ENCODE data around the gene SPP1. TPM values are rescaled to one million over a fixed set of nuclear protein-coding genes. Genes with fewer than 3 reads are reported as not detected.
A peak's percentile ranks its signal among the peaks of the same experiment; 100 is the strongest.
"Not testable (repeated sequence)": the region's sequence is repeated elsewhere in the genome, so short reads cannot be mapped to it uniquely, and the experiment has no call there.

Gene SPP1
- total RNA-seq, 1 donor from 2014 or later = 3,280 TPM

GRCh38 chr4:87986508-87986907, 11.0 kb downstream of the SPP1 start:
- no peak for DNase-seq (ENCODE audit: low read depth)

GRCh38 chr4:87989765-87990164, 14.3 kb downstream of the SPP1 start:
- DNase-seq (ENCODE audit: low read depth) = no peak

- no peak for DNase-seq (ENCODE audit: low read depth)
These were observed 19.9 kb downstream of the SPP1 start for GRCh38 chr4:87995435-87995834.

GRCh38 chr4:87999191-87999691, 23.7 kb downstream of the SPP1 start:
- not testable (repeated sequence) for DNase-seq (ENCODE audit: low read depth)

- DNase-seq (ENCODE audit: low read depth) = no peak
These were observed 26.4 kb downstream of the SPP1 start for GRCh38 chr4:88001871-88002270.

GRCh38 chr4:88002786-88003185, 27.3 kb downstream of the SPP1 start:
- DNase-seq (ENCODE audit: low read depth) = peak; percentile 87

GRCh38 chr4:88003261-88003660, 27.7 kb downstream of the SPP1 start:
- DNase-seq (ENCODE audit: low read depth) = peak; percentile 83

- no peak for DNase-seq (ENCODE audit: low read depth)
These were observed 29.6 kb downstream of the SPP1 start for GRCh38 chr4:88005076-88005475.

GRCh38 chr4:88005946-88006345, 30.4 kb downstream of the SPP1 start:
- DNase-seq (ENCODE audit: low read depth) = no peak

GRCh38 chr4:88006956-88007303, 31.4 kb downstream of the SPP1 start:
- no peak for DNase-seq (ENCODE audit: low read depth)

- DNase-seq (ENCODE audit: low read depth) = peak; percentile 33
These were observed 32.0 kb downstream of the SPP1 start, which contains the start of gene PKD2 for GRCh38 chr4:88007304-88008121. PKD2 (plus strand) TSS chr4:88007635; CDS start chr4:88007734, 99 bp downstream.

- DNase-seq (ENCODE audit: low read depth) = peak; percentile 27
These were observed 32.7 kb downstream of the SPP1 start for GRCh38 chr4:88008122-88008742.

GRCh38 chr4:88008743-88009171, 33.2 kb downstream of the SPP1 start:
- peak; percentile 49 for DNase-seq (ENCODE audit: low read depth)

GRCh38 chr4:88009871-88010270, 34.4 kb downstream of the SPP1 start:
- peak; percentile 17 for DNase-seq (ENCODE audit: low read depth)

- DNase-seq (ENCODE audit: low read depth) = peak; percentile 18
These were observed 35.5 kb downstream of the SPP1 start for GRCh38 chr4:88010966-88011365.

- peak; percentile 86 for DNase-seq (ENCODE audit: low read depth)
These were observed 37.1 kb downstream of the SPP1 start for GRCh38 chr4:88012647-88013046.

GRCh38 chr4:88014386-88014905, 38.9 kb downstream of the SPP1 start:
- no peak for DNase-seq (ENCODE audit: low read depth)

- peak; percentile 74 for DNase-seq (ENCODE audit: low read depth)
These were observed 40.3 kb downstream of the SPP1 start for GRCh38 chr4:88015659-88016295.

- peak; percentile 98 for DNase-seq (ENCODE audit: low read depth)
These were observed 42.2 kb downstream of the SPP1 start for GRCh38 chr4:88017516-88018297.

- DNase-seq (ENCODE audit: low read depth) = peak; percentile 69
These were observed 43.0 kb downstream of the SPP1 start for GRCh38 chr4:88018466-88018865.

- peak; percentile 80 for DNase-seq (ENCODE audit: low read depth)
These were observed 46.3 kb downstream of the SPP1 start for GRCh38 chr4:88021824-88022223.

Data from renal cortical epithelial cell (primary cell).